HG03025 (cell line): ENCODE measurements around the gene B9D1.

Experiments used
- ATAC-seq: cut with Tn5 transposase; IDR thresholded peaks from one replicate; pipeline ENCODE4 v1.9.1; 2021; ENCODE audit warnings: mild to moderate bottlenecking, moderate library complexity; ENCODE audit not compliant: unreplicated experiment, low FRiP score

The B9D1 gene

DNA sequence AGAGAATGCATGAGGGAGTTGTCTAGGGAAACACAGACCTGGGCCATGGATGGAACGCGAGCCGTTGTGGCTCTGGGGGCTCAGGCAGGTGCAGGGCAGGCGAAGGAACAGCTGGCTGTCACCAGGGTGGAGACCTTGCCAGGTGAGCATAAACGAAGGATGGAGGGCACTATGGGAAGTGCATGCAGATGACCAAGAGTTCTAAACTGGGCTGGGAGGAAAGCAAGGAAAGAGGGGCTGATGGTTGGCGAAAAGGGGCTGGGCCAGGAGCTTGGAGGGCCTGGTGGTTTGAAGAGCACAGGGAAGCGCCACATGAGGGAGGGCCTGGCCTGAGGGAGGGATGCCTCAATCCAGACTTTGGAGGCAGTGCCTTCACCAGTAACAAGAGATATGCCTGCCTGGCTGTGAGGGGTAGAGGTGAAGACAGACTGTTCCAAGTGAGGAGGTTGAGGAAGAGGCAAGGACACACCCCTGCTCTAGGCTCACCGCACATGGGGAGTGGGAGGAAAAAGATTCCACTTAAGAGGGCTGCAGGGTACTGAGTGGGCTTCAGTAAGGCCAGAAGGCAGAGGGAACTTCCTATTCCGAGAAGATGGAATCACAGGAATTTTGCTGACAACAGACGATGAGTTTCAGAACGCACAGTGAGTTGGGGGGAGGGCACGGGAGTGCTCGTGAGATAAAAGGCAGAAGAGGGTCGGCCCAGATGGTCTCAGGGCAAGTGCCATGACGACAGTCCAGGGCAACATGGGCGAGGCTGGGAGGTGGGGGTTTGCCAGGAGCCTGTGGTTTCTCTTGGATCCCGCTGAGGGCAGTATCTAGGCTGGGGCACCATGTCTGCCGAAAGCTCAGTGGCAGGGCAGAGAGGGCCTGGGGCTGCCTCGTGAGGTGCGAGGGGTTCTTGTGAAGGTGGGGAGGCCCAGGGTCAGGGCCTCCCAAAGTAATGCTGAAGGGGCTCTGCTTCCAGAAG, 20.6 kb downstream of the B9D1 start:
- no peak for ATAC-seq

DNA sequence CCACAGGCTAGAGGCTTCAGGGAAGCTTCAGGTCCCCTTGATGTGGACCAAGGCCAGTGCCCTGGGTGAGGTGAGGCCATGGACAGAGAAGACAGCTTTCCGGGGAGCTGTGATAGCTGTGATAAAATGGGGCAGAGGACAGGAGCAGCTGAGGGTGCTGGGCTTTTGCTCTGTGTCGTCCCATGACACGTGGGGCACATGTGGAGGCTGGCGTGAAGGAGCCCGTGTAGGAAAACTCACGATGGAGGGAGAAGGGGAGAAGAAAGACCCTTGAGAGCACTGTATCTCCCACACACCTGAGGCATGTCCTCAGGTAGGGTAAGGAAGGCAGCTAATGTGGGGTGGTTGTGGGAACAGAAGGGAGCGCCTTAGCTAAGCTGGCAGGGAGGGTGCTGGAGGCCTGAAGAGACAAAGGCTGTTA, 21.3 kb downstream of the B9D1 start:
- ATAC-seq, result no peak

DNA sequence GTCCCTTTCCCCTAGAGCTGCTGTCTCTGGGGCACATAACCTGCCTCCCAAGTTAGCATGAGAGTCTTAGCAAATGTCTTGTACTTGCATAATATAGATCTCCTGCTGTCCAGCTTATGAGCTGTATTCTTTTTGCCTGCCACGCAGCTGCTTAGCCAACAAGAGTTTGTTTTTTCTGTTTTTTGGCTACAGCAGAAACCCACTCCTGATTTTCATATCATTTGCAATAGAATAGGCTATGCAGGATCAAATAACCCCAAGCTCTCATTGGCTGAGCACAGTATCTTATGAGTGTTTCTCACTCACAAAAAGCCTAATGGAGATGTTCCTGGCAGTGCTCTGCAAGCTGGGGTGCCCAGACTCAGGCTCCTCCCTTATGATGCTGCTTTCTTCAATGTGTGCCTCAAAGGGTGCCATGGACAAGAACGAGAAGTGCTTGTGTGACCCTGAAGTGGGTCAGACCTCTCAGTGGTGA, 23.1 kb downstream of the B9D1 start:
- no peak for ATAC-seq

DNA sequence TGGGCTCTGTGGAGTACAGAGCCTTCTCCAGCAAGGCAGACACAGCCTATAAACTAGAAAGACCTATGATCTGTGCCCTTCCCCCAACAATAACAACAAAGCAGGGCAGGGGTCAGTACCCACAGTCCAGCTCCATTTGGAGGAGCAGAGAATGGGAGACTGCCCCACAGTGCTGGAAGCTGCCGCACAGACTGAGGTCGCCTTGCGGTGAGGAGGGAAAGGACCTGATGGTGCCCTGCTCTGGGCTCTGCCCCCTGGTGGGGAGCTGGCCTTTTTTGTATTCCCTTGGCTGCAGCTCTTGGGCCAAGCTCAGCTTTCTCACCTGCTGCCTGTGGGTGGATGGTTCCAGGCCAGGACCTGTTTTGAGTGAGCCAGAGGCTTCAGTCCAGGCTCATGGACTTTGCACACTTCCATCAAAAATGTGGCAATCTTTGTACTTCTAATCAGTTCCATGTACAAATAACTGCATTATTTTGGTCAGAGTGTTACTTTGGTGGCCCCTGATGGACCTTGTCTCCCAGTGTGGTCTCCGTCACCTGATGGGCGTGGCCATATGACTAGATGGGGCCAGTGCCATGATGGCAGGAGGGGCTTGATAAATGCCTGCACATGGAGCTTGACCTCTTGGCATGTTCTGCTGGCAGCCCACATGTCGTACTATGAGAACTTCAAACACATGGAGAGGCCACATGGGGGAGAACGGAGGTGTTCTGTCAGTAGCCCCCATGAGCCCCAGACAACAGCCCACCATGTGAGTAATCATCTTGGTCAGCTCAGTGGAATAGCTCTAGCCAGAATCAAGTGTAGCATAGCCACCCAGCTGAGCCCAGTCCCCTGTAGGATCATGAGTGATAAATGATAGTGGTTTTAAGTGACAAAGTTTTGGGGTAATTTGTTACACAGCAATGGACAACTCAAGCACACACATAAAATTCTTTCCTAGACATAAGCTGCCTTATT, 24.2 kb downstream of the B9D1 start:
- ATAC-seq, result no peak

GRCh38 chr17:19337712-19338023, 24.9 kb downstream of the B9D1 start:
- ATAC-seq, result no peak

- no peak for ATAC-seq
These were observed 25.4 kb downstream of the B9D1 start for GRCh38 chr17:19336938-19337711.

DNA sequence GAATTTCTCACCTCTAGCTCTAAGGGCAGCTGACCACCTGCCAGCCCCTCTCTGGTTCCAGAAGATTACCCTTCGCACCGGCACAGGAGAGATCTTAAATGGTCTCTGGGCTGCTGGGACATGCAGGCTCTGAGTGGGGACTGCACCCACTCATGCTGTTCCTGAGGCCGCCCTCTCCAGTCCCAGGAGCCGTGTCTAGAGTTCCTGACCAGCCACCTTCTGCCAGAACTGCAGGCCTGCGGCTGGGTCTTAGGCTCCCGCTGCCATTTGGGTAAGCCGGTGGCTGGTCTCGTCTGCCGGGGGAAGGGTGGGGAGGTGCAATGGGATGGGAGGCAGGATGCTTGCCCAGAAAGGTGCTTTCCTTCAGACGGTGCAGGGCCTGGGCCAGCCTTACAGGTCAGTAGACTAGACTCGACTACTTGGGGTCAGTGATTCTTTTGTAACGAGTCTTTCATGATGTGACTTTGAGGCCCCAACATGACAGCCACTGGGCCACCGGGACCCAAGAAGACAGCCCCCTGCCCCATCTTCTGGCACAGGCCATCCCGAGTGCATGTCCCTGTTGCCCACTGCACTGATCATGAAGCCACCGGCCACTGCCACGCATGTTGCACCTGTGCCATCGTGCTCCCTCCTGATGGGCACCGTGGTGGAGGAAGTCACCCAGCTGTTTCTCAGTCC, 26.4 kb downstream of the B9D1 start:
- ATAC-seq, result no peak

GRCh38 chr17:19334331-19334730, 28.2 kb downstream of the B9D1 start:
- no peak for ATAC-seq

DNA sequence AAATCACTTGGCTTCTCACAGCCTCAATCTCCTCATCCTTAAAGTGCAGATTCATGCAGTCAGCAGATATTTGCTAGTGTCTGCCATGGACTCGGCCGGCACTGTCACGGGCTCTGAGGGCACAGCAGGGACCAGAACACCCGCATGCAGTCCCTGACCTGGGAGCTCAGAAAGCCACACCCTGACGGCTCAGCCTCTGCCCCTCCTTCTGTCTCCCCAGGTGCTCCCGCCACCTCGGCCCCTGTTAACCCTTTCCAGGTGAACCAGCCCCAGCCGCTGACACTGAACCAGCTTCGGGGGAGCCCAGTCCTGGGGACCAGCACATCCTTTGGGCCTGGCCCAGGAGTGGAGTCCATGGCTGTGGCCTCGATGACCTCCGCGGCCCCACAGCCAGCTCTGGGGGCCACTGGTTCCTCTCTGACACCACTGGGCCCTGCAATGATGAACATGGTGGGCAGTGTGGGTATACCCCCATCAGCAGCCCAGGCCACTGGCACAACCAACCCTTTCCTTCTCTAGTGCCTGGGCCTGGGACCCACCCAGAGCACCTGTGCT, 28.7 kb downstream of the B9D1 start:
- no peak for ATAC-seq

DNA sequence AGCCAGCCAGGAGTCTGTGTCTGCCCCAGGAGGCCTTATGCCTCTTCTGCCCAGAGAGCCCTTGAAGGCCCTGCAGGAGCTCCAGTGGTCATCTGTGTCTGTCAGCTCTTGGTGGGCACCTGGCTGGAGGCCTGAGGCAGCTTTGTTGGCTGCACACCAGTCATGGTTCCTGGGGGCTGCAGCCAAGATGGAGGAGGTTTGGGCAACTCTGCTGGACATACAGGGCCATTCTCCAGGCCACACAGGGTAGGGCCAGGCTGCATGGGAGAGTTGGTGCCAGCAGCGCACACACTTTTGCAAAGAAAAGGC, 29.4 kb downstream of the B9D1 start:
- no peak for ATAC-seq

GRCh38 chr17:19332371-19333131, 30.0 kb downstream of the B9D1 start:
- ATAC-seq, result no peak

DNA sequence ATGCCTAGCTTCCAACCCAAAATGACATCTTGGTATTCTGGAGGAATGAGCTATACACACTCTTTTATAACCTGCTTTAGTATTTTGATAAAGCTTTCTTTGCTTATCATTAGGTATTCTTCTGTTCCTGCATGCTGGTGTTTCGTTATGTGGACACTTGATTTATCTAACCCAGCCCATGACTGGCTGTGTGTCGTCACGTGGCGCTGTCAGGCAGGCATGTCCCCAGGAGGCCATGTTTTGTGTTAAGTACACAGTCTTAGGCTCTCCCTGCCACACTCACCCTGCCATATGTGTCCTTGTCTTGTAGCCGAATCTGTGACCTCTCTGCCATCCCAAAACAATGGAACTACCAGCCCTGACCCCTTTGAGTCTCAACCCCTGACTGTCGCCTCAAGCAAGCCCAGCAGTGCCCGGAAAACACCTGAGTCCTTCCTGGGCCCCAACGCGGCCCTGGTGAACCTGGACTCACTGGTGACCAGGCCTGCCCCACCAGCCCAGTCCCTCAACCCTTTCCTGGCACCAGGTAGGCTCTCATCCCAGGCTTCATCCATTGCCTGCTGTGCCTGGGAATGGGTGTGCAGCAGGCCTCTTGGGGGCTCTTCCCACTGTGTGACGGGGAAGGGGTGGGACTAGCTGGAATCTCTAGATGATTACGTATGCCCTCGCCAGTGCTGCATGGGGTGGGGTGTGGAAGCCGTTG, 30.8 kb downstream of the B9D1 start:
- ATAC-seq, result no peak

GRCh38 chr17:19331134-19331533, 31.4 kb downstream of the B9D1 start:
- no peak for ATAC-seq

DNA sequence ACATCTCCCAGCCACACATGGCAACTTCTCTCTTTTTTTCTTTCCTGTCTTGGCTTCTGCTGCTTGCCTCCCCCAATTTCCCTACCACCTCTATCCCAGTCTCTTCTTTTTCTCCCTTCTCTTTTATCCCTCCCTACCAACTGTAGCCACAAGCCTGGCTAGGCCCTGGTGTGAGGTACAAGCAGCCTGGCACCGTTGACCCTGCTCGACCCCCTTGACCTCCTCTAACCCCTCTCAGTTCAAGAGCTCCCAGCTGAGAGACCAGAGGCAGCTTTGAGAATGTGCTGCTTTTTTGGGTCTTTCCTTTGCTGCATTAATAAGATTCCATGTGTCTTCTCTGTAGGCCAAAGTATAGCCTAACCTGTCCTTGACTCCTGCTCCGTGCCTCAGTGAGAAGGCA, 32.3 kb downstream of the B9D1 start:
- no peak for ATAC-seq

DNA sequence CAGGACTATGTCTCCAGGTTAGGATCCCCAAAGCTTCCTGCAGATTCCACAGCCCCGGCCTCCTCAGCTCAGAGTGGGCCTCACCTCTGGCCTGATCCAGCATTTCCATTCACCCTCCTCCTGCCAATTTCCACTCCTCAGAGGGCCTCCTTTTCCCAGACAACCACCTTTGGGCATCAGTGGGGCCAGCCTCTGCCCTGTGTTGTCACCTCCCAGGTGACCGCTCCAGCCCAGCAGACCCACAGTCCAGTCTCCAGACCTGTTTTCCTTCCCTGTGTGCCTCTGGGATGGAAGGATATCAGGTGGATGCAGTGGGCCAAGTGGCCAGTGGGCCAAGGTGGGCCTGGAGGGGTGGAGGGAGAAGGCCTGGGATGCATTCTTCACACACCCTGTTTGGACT, 32.7 kb downstream of the B9D1 start:
- ATAC-seq, result no peak

DNA sequence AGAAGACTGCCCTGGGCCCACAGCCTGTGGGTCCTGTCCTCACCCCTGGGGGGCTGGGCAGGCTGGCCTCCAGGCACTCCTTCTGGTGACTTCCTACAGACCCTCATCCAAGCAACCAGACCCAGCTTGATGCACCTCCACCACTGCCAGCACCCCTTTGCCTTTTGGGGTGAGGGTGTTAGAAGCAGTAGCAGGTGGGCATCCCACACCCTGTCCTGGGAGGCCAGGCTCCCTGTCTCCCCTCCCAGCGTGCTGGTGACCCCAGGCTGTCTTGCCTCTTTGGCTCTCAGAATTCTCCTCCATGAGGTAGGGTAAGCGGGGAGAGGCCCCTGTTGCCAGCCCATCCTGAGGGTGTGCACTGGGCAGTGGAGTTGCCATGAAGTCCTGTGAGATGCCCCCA, 33.4 kb downstream of the B9D1 start:
- ATAC-seq, result no peak

DNA sequence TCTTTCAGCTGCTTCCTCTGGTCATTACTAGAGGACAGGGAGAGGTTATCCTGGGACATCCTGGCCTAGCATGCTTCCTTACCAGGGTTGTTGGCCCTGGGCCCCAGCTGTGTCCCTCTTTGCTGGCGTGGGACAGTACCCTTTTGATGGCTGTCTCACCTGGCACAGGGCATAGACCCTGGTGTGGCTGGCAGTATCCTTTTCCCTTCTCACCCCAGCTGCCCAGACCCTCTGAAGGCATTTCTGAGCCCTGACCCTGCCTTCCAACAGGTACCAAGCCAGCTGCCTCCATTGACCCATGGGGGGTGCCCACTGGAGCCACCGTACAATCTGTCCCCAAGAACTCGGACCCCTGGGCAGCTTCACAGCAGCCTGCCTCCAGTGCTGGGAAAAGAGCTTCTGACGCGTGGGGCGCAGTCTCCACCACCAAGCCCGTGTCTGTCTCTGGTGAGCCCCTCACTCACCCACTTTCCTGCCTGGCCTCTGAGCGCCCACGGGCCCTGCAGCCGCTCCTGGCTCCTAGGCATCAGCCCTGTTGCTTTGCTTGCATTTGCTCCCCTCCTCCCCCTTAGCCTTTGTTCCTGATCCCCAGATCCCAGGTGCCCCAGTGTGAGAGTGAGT, 34.0 kb downstream of the B9D1 start:
- ATAC-seq, result no peak
